Small intestine (tissue), 7 donors: Measurements from ENCODE around the gene UBE2R2. TPM values are rescaled to one million over a fixed set of nuclear protein-coding genes. Genes with fewer than 3 reads are reported as not detected.
A peak's percentile ranks its signal among the peaks of the same experiment; 100 is the strongest.

ENCODE experiments used
- DNase-seq, 2 donors: peaks; one replicate each; pipeline versions ENCODE4 v3.0.0 to v3.0.0-alpha.2; 2013
- FAIRE-seq: peaks from 2 replicates; lab custom pipeline; 2012; peaks lifted over from hg19 to GRCh38; lab: Jason Lieb, UNC
- H3K27ac ChIP-seq, 3 donors: one replicate each; pipeline ENCODE4 v1.5.1; 2013; ENCODE audit warnings: low read length in 2 of 3, mild to moderate bottlenecking in 2 of 3, control low read depth in 1 of 3, inconsistent platforms in 1 of 3, low read depth in 1 of 3, moderate library complexity in 1 of 3
- H3K27me3 ChIP-seq, 3 donors: one replicate each; pipeline ENCODE4 v1.6.1; 2013; ENCODE audit warnings: low read length in 3 of 3, inconsistent platforms in 1 of 3; ENCODE audit not compliant: control insufficient read depth in 3 of 3, insufficient read depth in 3 of 3
- H3K36me3 ChIP-seq, 3 donors: one replicate each; pipeline ENCODE4 v1.6.1; 2013; ENCODE audit warnings: low read length in 3 of 3, inconsistent platforms in 1 of 3, low read depth in 1 of 3, mild to moderate bottlenecking in 1 of 3, moderate library complexity in 1 of 3; ENCODE audit not compliant: control insufficient read depth in 3 of 3, insufficient read depth in 2 of 3
- H3K4me1 ChIP-seq, 3 donors: one replicate each; pipeline ENCODE4 v1.6.1; 2013; ENCODE audit warnings: low read length in 2 of 3, inconsistent platforms in 1 of 3, low read depth in 1 of 3, mild to moderate bottlenecking in 1 of 3, moderate library complexity in 1 of 3; ENCODE audit not compliant: control insufficient read depth in 3 of 3, insufficient read depth in 2 of 3
- H3K4me3 ChIP-seq, 3 donors: one replicate each; pipeline ENCODE4 v1.5.1; 2013; ENCODE audit warnings: low read length in 3 of 3, control low read depth in 1 of 3, inconsistent platforms in 1 of 3, low read depth in 1 of 3, mild to moderate bottlenecking in 1 of 3, moderate library complexity in 1 of 3
- H3K9me3 ChIP-seq, 2 donors: one replicate each; pipeline ENCODE4 v1.6.1; 2013; ENCODE audit warnings: low read depth in 1 of 2, low read length in 1 of 2; ENCODE audit not compliant: control insufficient read depth in 2 of 2, insufficient read depth in 1 of 2
- WGBS, 3 donors: extraction: QIAGEN DNeasy Blood & Tissue Kit; methylation state at CpG; one replicate each; pipeline ENCODE4 v1.1.7; 2013; 5-methylcytosine and 5-hydroxymethylcytosine counted together
- polyA plus RNA-seq, 4 donors: library from polyadenylated mRNA; stranded (reverse) in 3 of 4; unstranded in 1 of 4; fragments of 200-250 nt in 3 of 4; fragments of 120-200 nt in 1 of 4; gene quantifications; one replicate each; pipeline versions ENCODE4 v1.2.1 to v1.2.3, GENCODE V29; 2013
- donor health status: healthy with polysubstance abuse.
- donor health status: control.
- donor health status: control.
- donor health status: Bipolar disorder and iron deficiency.
- donor health status: healthy.

Gene UBE2R2
- polyA plus RNA-seq, 4 donors: 22.5 to 48.2 (median 36.0) TPM

GRCh38 chr9:33926746-33927485 lies 110.0 kb downstream of the UBE2R2 start:
- no peak for DNase-seq

GRCh38 chr9:33927694-33928093 lies 110.7 kb downstream of the UBE2R2 start:
- WGBS, 3 donors: 89 to 95% (median 95%) methylated on average over 15 of the region's 15 CpGs
- peaks cover 9 to 87% (median 14%) of the 10 kb centered on the region in 3 donors for H3K36me3 ChIP-seq

More at GRCh38 chr9:33926746-33927485, 110.0 kb downstream of the UBE2R2 start:
- H3K4me3 ChIP-seq: no peak overlapping the region
- WGBS, 3 donors: 94 to 96% (median 96%) methylated on average over 17 of the region's 17 CpGs
- H3K9me3 ChIP-seq: no peaks in the 10 kb centered on the region
- H3K27ac ChIP-seq: no peak overlapping the region
- H3K27me3 ChIP-seq: no peaks in the 10 kb centered on the region
- H3K36me3 ChIP-seq: peaks cover 12 to 87% (median 18%) of the 10 kb centered on the region in 3 donors
- no peak for FAIRE-seq
- H3K4me1 ChIP-seq: no peaks in the 10 kb centered on the region

GRCh38 chr9:33931326-33931725 lies 114.4 kb downstream of the UBE2R2 start:
- DNase-seq (no peak), FAIRE-seq (no peak)
- Histone ChIP-seq H3K27me3 (no peaks in the 10 kb centered on the region), H3K4me1 (peaks cover 0 to 3% (median 0%) of the 10 kb centered on the region in 3 donors), H3K9me3 (no peaks in the 10 kb centered on the region), H3K4me3 (no peak overlapping the region), H3K36me3 (peaks cover 9 to 75% (median 26%) of the 10 kb centered on the region in 3 donors), H3K27ac (no peak overlapping the region)
- 86 to 91% (median 90%) methylated on average over 3 of the region's 3 CpGs for WGBS, 3 donors

More at GRCh38 chr9:33927694-33928093, 110.7 kb downstream of the UBE2R2 start:
- Histone ChIP-seq H3K27ac (no peak overlapping the region), H3K9me3 (no peaks in the 10 kb centered on the region), H3K4me3 (no peak overlapping the region), H3K4me1 (peaks cover 0 to 3% (median 0%) of the 10 kb centered on the region in 3 donors), H3K27me3 (no peaks in the 10 kb centered on the region)
- FAIRE-seq: no peak
- DNase-seq: no peak

GRCh38 chr9:33932078-33932807 lies 115.3 kb downstream of the UBE2R2 start:
- WGBS, 3 donors: 80 to 88% (median 86%) methylated on average over 20 of the region's 20 CpGs
- H3K4me3 ChIP-seq: no peak overlapping the region
- H3K9me3 ChIP-seq: no peaks in the 10 kb centered on the region
- DNase-seq: peak; percentile 48 to 49
- peaks cover 5 to 72% (median 23%) of the 10 kb centered on the region in 3 donors for H3K36me3 ChIP-seq
- FAIRE-seq: no peak
- no peaks in the 10 kb centered on the region for H3K27me3 ChIP-seq
- no peak overlapping the region for H3K27ac ChIP-seq
- H3K4me1 ChIP-seq: peaks cover 0 to 3% (median 0%) of the 10 kb centered on the region in 3 donors

- H3K36me3 ChIP-seq: peaks cover 4 to 66% (median 21%) of the 10 kb centered on the region in 3 donors
- peaks cover 0 to 3% (median 0%) of the 10 kb centered on the region in 3 donors for H3K4me1 ChIP-seq
- no peak for DNase-seq
- H3K4me3 ChIP-seq: no peak overlapping the region
- 86 to 92% (median 90%) methylated on average over 5 of the region's 5 CpGs for WGBS, 3 donors
- no peak for FAIRE-seq
- H3K27me3 ChIP-seq: no peaks in the 10 kb centered on the region
- no peak overlapping the region for H3K27ac ChIP-seq
- no peaks in the 10 kb centered on the region for H3K9me3 ChIP-seq
These were observed 117.4 kb downstream of the UBE2R2 start for GRCh38 chr9:33934188-33934878.

GRCh38 chr9:33939924-33940874 lies 123.2 kb downstream of the UBE2R2 start:
- H3K4me3 ChIP-seq: no peak overlapping the region
- WGBS, 3 donors: 14 to 54% (median 32%) methylated on average over 9 of the region's 9 CpGs
- FAIRE-seq (no peak), DNase-seq (peak; percentile 63 to 64)
- H3K27ac ChIP-seq: peak overlapping the region in 2 of 3 donors; percentile 43 to 77
- peaks cover 0 to 3% (median 0%) of the 10 kb centered on the region in 3 donors for H3K4me1 ChIP-seq
- peaks cover 9 to 55% (median 11%) of the 10 kb centered on the region in 3 donors for H3K36me3 ChIP-seq
- H3K27me3 ChIP-seq: no peaks in the 10 kb centered on the region
- H3K9me3 ChIP-seq: no peaks in the 10 kb centered on the region

- H3K36me3 ChIP-seq: peaks cover 9 to 42% (median 13%) of the 10 kb centered on the region in 3 donors
- no peak overlapping the region for H3K4me3 ChIP-seq
- peaks cover 0 to 3% (median 0%) of the 10 kb centered on the region in 3 donors for H3K4me1 ChIP-seq
- no peaks in the 10 kb centered on the region for H3K27me3 ChIP-seq
- no peak for FAIRE-seq
- WGBS, 3 donors: 94 to 100% (median 96%) methylated on average over 3 of the region's 3 CpGs
- H3K27ac ChIP-seq: no peak overlapping the region
- no peaks in the 10 kb centered on the region for H3K9me3 ChIP-seq
- DNase-seq: no peak
These were observed 125.6 kb downstream of the UBE2R2 start for GRCh38 chr9:33942471-33943083.
